Astrocyte of the cerebellum (primary cell): ENCODE data around the gene MT1H.
A peak's percentile ranks its signal among the peaks of the same experiment; 100 is the strongest.

Experiments used
- DNase-seq: peaks from one replicate; pipeline ENCODE4 v3.0.0-alpha.2; 2011; ENCODE audit warnings: low read depth
- H3K4me3 ChIP-seq: 2 replicates; pipeline ENCODE4 v1.5.1; 2011; ENCODE audit warnings: mild to moderate bottlenecking, low read depth, low read length, moderate library complexity
- in situ Hi-C: cut with HindIII; loops from 2 replicates; pipeline ENCODE4 v1.10.0; 2017; ENCODE audit warnings: low sequenced_read_pairs
- TF ChIP-seq, protein P1 (sequence below): IDR thresholded peaks from 2 replicates; pipeline ENCODE4 v1.5.1; 2012; ENCODE audit warnings: low read length, low read depth, moderate library complexity, mild to moderate bottlenecking; ENCODE audit errors: missing control alignments

MT1H gene

GRCh38 chr16:56681939-56682702 is 12.5 kb downstream of the MT1H start, which contains the start of gene MT1X:
MT1X (plus strand) TSS chr16:56682470; CDS start chr16:56682541, 71 bp downstream.
- DNase-seq = peak; percentile 38
- H3K4me3 ChIP-seq = peak within 1 kb of the TSS; percentile 45
- in situ Hi-C loops = no loop called here
- TF ChIP-seq, protein P1, sequence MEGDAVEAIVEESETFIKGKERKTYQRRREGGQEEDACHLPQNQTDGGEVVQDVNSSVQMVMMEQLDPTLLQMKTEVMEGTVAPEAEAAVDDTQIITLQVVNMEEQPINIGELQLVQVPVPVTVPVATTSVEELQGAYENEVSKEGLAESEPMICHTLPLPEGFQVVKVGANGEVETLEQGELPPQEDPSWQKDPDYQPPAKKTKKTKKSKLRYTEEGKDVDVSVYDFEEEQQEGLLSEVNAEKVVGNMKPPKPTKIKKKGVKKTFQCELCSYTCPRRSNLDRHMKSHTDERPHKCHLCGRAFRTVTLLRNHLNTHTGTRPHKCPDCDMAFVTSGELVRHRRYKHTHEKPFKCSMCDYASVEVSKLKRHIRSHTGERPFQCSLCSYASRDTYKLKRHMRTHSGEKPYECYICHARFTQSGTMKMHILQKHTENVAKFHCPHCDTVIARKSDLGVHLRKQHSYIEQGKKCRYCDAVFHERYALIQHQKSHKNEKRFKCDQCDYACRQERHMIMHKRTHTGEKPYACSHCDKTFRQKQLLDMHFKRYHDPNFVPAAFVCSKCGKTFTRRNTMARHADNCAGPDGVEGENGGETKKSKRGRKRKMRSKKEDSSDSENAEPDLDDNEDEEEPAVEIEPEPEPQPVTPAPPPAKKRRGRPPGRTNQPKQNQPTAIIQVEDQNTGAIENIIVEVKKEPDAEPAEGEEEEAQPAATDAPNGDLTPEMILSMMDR = no peak

GRCh38 chr16:56682703-56683397 is 13.2 kb downstream of the MT1H start:
- H3K4me3 ChIP-seq = peak overlapping the region; percentile 45
- TF ChIP-seq, protein P1 = no peak
- in situ Hi-C loops = no loop called here
- DNase-seq = no peak

DNA sequence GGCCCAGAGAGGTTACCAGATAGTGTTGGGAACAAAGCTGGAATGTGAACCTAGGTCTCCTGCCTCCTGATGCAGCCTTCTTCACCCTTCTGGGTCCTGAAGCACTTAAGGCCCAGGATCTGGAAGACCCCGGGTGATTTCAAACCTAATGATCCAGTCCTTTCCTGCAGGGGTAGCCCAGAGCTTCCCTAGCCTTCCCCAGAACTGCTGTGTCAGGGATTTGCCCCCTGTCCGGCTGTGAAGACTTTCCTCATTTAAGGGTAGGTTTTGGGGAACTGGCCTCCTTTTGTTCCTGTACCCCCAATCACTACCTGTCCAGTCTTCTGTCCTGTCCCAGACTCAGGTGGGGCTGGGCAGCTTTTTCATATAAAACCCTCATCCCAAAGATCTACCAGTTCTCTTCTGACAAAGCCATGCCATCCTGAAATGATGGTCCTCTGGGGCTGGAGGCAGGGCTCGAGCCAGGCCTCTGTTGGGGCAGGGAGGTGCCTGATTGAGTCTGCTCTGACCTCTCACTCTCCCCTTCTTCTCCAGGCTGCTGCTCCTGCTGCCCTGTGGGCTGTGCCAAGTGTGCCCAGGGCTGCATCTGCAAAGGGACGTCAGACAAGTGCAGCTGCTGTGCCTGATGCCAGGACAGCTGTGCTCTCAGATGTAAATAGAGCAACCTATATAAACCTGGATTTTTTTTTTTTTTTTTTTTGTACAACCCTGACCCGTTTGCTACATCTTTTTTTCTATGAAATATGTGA is 14.0 kb downstream of the MT1H start:
- no peak for DNase-seq
- peak overlapping the region; percentile 45 for H3K4me3 ChIP-seq
- TF ChIP-seq, protein P1 = no peak
- in situ Hi-C loops = no loop called here

DNA sequence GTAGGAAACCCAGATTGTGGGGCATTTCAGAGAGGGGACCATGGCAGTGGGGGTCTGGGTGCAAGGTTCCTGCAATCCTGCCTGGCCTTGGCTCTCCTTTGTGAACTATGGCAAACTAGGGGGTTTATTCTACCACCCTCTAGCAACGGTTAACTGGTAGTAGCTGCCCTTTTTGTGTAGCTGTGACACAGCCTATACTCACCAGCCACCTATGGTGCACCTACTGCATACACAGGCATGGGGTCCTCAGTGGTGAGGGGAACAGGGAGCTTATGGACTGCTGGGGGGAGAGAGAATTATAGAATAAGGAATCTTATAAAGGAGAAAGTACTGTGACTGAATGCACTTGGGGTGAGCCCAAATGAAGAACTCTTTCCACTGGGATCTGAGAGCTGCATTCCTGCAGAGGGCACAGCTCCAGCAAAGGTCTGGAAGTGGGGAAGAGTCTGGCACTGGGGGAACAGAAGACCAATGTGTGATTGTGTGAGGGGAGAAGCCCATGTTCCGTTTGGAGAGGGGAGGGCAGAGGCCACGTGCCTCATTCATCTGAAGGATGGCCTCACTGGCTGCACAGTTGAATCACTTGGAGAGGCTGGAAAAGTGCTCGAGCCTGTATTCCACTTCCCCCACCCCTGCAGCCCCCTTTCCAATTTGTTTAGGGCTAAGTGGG is 14.8 kb downstream of the MT1H start:
- no peak overlapping the region for H3K4me3 ChIP-seq
- no peak for DNase-seq
- TF ChIP-seq, protein P1 = no peak
- in situ Hi-C loops = no loop called here

GRCh38 chr16:56684926-56685590 is 15.4 kb downstream of the MT1H start:
- no peak overlapping the region for H3K4me3 ChIP-seq
- TF ChIP-seq, protein P1 = no peak
- in situ Hi-C loops = no loop called here
- DNase-seq = no peak

- no peak for DNase-seq
- in situ Hi-C loops = no loop called here
- TF ChIP-seq, protein P1 = no peak
- no peak overlapping the region for H3K4me3 ChIP-seq
These were observed 17.1 kb downstream of the MT1H start for GRCh38 chr16:56686758-56687157.
